K562 (cell line): ENCODE measurements around the gene FIZ1.

Experiments used
- CHD2 ChIP-seq: IDR thresholded peaks from 2 replicates; pipeline ENCODE4 v1.6.1; 2011; ENCODE audit warnings: low read depth, low read length
- CTCF ChIP-seq, 3 experiments: IDR thresholded peaks in 2 of 3; conservative IDR thresholded peaks in 1 of 3; 2 replicates each; pipeline ENCODE4 v1.5.1; 2011 to 2012; ENCODE audit warnings: low read length in 3 of 3, mild to moderate bottlenecking in 3 of 3, control low read depth in 2 of 3, improper control_type of control experiment in 1 of 3, inconsistent platforms in 1 of 3, low read depth in 1 of 3, mixed read lengths in 1 of 3, moderate library complexity in 1 of 3; ENCODE audit not compliant: insufficient read depth in 2 of 3
- HDAC3 ChIP-seq: fragments of 450-650 bp; IDR thresholded peaks from 2 replicates; pipeline ENCODE4 v1.6.1; 2018; ENCODE audit warnings: borderline replicate concordance, mild to moderate bottlenecking, moderate library complexity; ENCODE audit not compliant: partially characterized antibody
- HEY1 ChIP-seq: fragments of 250-450 bp; sonication (Bioruptor Pico); IDR thresholded peaks from 2 replicates; pipeline ENCODE4 v1.5.0; 2020; ENCODE audit warnings: mild to moderate bottlenecking, moderate library complexity, borderline replicate concordance
- HMG20A ChIP-seq: fragments of 450-650 bp; formaldehyde crosslinking; conservative IDR thresholded peaks from 2 replicates; pipeline ENCODE4 v1.4.0; 2020; ENCODE audit warnings: mild to moderate bottlenecking, mixed read lengths
- MYBL2 ChIP-seq, 2 experiments: fragments of 450-650 bp in 1 of 2; sonication (generic) in 1 of 2; formaldehyde crosslinking in 1 of 2; IDR thresholded peaks; 2 replicates each; pipeline versions ENCODE4 v1.6.1 to v1.8.1; 2017 to 2022; ENCODE audit warnings: borderline replicate concordance in 1 of 2, inconsistent platforms in 1 of 2, low read depth in 1 of 2, mild to moderate bottlenecking in 1 of 2, missing genetic modification reagents in 1 of 2, moderate library complexity in 1 of 2
- MYC ChIP-seq, 2 experiments: fragments of 250-450 bp in 1 of 2; sonication (Bioruptor Pico) in 1 of 2; IDR thresholded peaks; 2 replicates each; pipeline versions ENCODE4 v1.5.1 to v1.6.1; 2012 to 2021; ENCODE audit warnings: low read depth in 2 of 2, borderline replicate concordance in 1 of 2, improper control_type of control experiment in 1 of 2, low read length in 1 of 2, mild to moderate bottlenecking in 1 of 2, moderate library complexity in 1 of 2
- NR2C2 ChIP-seq, 2 experiments: fragments of 200-800 bp in 1 of 2; sonication (Bioruptor generic) in 1 of 2; sonication (generic) in 1 of 2; formaldehyde crosslinking in 1 of 2; IDR thresholded peaks; 2 replicates each; pipeline versions ENCODE4 v1.6.1 to v1.8.0; 2016 to 2022; ENCODE audit warnings: mild to moderate bottlenecking in 1 of 2, missing compliant biosample characterization in 1 of 2, missing genetic modification characterization in 1 of 2, missing genetic modification reagents in 1 of 2
- POLR2AphosphoS5 ChIP-seq: IDR thresholded peaks from 2 replicates; pipeline ENCODE4 v1.6.1; 2011; ENCODE audit warnings: mild to moderate bottlenecking, low read depth, low read length, moderate library complexity; ENCODE audit not compliant: control insufficient read depth, insufficient read depth
- RBFOX2 ChIP-seq: fragments of 200-400 bp; formaldehyde crosslinking; IDR thresholded peaks from 2 replicates; pipeline ENCODE4 v1.6.1; 2017; ENCODE audit warnings: low read depth, mild to moderate bottlenecking, low read length, moderate library complexity
- SETDB1 ChIP-seq: IDR thresholded peaks from one replicate; pipeline ENCODE4 v1.6.1; 2012; ENCODE audit warnings: low read length, control low read depth, inconsistent platforms
- YY1 ChIP-seq, 3 experiments: IDR thresholded peaks; 2 replicates each; pipeline ENCODE4 v1.6.1; 2011; ENCODE audit warnings: low read length in 2 of 3, mild to moderate bottlenecking in 2 of 3, moderate library complexity in 2 of 3, borderline replicate concordance in 1 of 3, control low read depth in 1 of 3, low read depth in 1 of 3; ENCODE audit not compliant: insufficient read depth in 3 of 3, insufficient replicate concordance in 2 of 3, control insufficient read depth in 1 of 3, insufficient read length in 1 of 3; ENCODE audit errors: extremely low read depth in 1 of 3

GRCh38 chr19:55554302-55554701 lies 45.0 kb downstream of the FIZ1 start:
- TF ChIP-seq CHD2, result no peak
- TF ChIP-seq CTCF (IDR thresholded peaks at IDR 0.05 in 2 of 3, conservative IDR thresholded peaks at IDR 0.05 in 1 of 3; ENCODE audit: insufficient read depth in 2 of 3, low read depth in 1 of 3, low read length in 3 of 3), result no peak
- TF ChIP-seq HDAC3, result no peak
- TF ChIP-seq SETDB1, result no peak
- no peak for TF ChIP-seq HMG20A (CRISPR knock-in tag)
- no peak for TF ChIP-seq YY1 (IDR thresholded peaks at IDR 0.05; ENCODE audit: borderline replicate concordance in 1 of 3, control insufficient read depth in 1 of 3, extremely low read depth in 1 of 3, insufficient read depth in 3 of 3, insufficient read length in 1 of 3, insufficient replicate concordance in 2 of 3, low read depth in 1 of 3, low read length in 2 of 3)
- TF ChIP-seq POLR2AphosphoS5, result no peak
- TF ChIP-seq MYC (IDR thresholded peaks at IDR 0.05; ENCODE audit: low read depth, low read length), result no peak
- TF ChIP-seq MYC (CRISPR knock-in tag; IDR thresholded peaks at IDR 0.05; ENCODE audit: borderline replicate concordance, low read depth), result no peak
- TF ChIP-seq RBFOX2, result no peak
- no peak for TF ChIP-seq HEY1
- TF ChIP-seq NR2C2 (CRISPR knock-in tag; IDR thresholded peaks at IDR 0.05), result no peak
- TF ChIP-seq NR2C2 (tag; IDR thresholded peaks at IDR 0.05), result no peak
- no peak for TF ChIP-seq MYBL2 (IDR thresholded peaks at IDR 0.05; ENCODE audit: low read depth)
- no peak for TF ChIP-seq MYBL2 (CRISPR knock-in tag; IDR thresholded peaks at IDR 0.05; ENCODE audit: borderline replicate concordance)
